WTC11 (cell line): ENCODE data around the gene PDIK1L. TPM values are rescaled to one million over a fixed set of nuclear protein-coding genes. Genes with fewer than 3 reads are reported as not detected.
"Not testable (repeated sequence)": the region's sequence is repeated elsewhere in the genome, so short reads cannot be mapped to it uniquely, and the experiment has no call there.

Source experiments
- ATAC-seq: fragments of 200-7000 bp; cut with Tn5 transposase; 2 replicates; pipeline ENCODE4 v1.10.0; 2021; ENCODE audit warnings: mild to moderate bottlenecking, moderate library complexity
- CTCF ChIA-PET: fragments of 300-600 bp; sonication (Branson Sonifier 250); formaldehyde crosslinking; loops from one replicate; lab custom pipeline; 2021; ENCODE audit warnings: antibody characterized with exemption; lab: Charles Lee
- POLR2A ChIA-PET: fragments of 350-600 bp; sonication (Branson Sonifier 250); formaldehyde crosslinking; loops from one replicate; lab custom pipeline; 2021; ENCODE audit warnings: antibody characterized with exemption; lab: Charles Lee
- DNase-seq: peaks from one replicate; pipeline ENCODE4 v3.0.0; 2021; ENCODE audit warnings: low spot score
- H3K27ac Mint-ChIP-seq: 2 replicates; pipeline ENCODE4 v1.8.0; 2021; ENCODE audit warnings: mixed read lengths
- H3K27me3 Mint-ChIP-seq: 2 replicates; pipeline ENCODE4 v1.8.0; 2021; ENCODE audit warnings: low read depth, mild to moderate bottlenecking, moderate library complexity, mixed read lengths
- H3K36me3 Mint-ChIP-seq: 2 replicates; pipeline ENCODE4 v1.8.0; 2021; ENCODE audit warnings: mixed read lengths
- H3K4me1 Mint-ChIP-seq: 2 replicates; pipeline ENCODE4 v1.8.0; 2022; ENCODE audit warnings: mixed read lengths
- H3K4me3 Mint-ChIP-seq: 2 replicates; pipeline ENCODE4 v1.8.0; 2021; ENCODE audit warnings: mild to moderate bottlenecking, moderate library complexity, mixed read lengths
- H3K9me3 Mint-ChIP-seq: 2 replicates; pipeline ENCODE4 v1.8.0; 2021; ENCODE audit warnings: mixed read lengths
- ATF1 ChIP-seq: sonication (generic); formaldehyde crosslinking; IDR thresholded peaks from 2 replicates; pipeline ENCODE4 v1.8.1; 2023; ENCODE audit warnings: mild to moderate bottlenecking, moderate library complexity, missing genetic modification reagents
- ATF6 ChIP-seq: sonication (generic); formaldehyde crosslinking; IDR thresholded peaks from 2 replicates; pipeline ENCODE4 v1.8.1; 2023; ENCODE audit warnings: mild to moderate bottlenecking, missing genetic modification reagents
- E2F4 ChIP-seq: sonication (generic); formaldehyde crosslinking; IDR thresholded peaks from 2 replicates; pipeline ENCODE4 v1.8.1; 2022; ENCODE audit warnings: low read depth, mild to moderate bottlenecking, moderate library complexity, missing genetic modification reagents, borderline replicate concordance
- GABPB1 ChIP-seq: sonication (generic); formaldehyde crosslinking; IDR thresholded peaks from 2 replicates; pipeline ENCODE4 v1.8.1; 2023; ENCODE audit warnings: mild to moderate bottlenecking, missing genetic modification reagents
- GRHL2 ChIP-seq: fragments of 250-450 bp; sonication (Bioruptor Pico); IDR thresholded peaks from 2 replicates; pipeline ENCODE4 v1.8.0; 2022; ENCODE audit warnings: mild to moderate bottlenecking, moderate library complexity; ENCODE audit not compliant: insufficient replicate concordance, severe bottlenecking
- IRF1 ChIP-seq: sonication (generic); formaldehyde crosslinking; IDR thresholded peaks from 2 replicates; pipeline ENCODE4 v1.8.0; 2023; ENCODE audit warnings: missing genetic modification reagents
- JUN ChIP-seq: sonication (generic); formaldehyde crosslinking; IDR thresholded peaks from 2 replicates; pipeline ENCODE4 v1.8.0; 2023; ENCODE audit warnings: mild to moderate bottlenecking, missing genetic modification reagents
- PREB ChIP-seq: sonication (generic); formaldehyde crosslinking; IDR thresholded peaks from 2 replicates; pipeline ENCODE4 v1.8.1; 2022; ENCODE audit warnings: mild to moderate bottlenecking, missing genetic modification reagents, moderate library complexity, borderline replicate concordance
- STAT6 ChIP-seq: sonication (generic); formaldehyde crosslinking; conservative IDR thresholded peaks from 2 replicates; pipeline ENCODE4 v1.8.1; 2023; ENCODE audit warnings: mild to moderate bottlenecking, low read depth, missing genetic modification reagents, moderate library complexity
- TCF7 ChIP-seq: sonication (generic); formaldehyde crosslinking; IDR thresholded peaks from 2 replicates; pipeline ENCODE4 v1.8.0; 2022; ENCODE audit warnings: mild to moderate bottlenecking, low read depth, missing genetic modification reagents, moderate library complexity
- ZNF121 ChIP-seq: sonication (generic); formaldehyde crosslinking; IDR thresholded peaks from 2 replicates; pipeline ENCODE4 v1.8.0; 2023; ENCODE audit warnings: missing genetic modification reagents
- ZSCAN18 ChIP-seq: fragments of 250-450 bp; sonication (Bioruptor Pico); IDR thresholded peaks from 2 replicates; pipeline ENCODE4 v2.1.2; 2022; ENCODE audit warnings: mild to moderate bottlenecking, moderate library complexity
- total RNA-seq: library from RNA; stranded (reverse); gene quantifications from 3 replicates; pipeline ENCODE4 v1.2.3, GENCODE V29; 2021
- TF ChIP-seq, protein P1 (sequence below): fragments of 250-450 bp; sonication (Bioruptor Pico); conservative IDR thresholded peaks from 2 replicates; pipeline ENCODE4 v1.9.0; 2021; ENCODE audit warnings: mild to moderate bottlenecking
- TF ChIP-seq, protein P2 (sequence below): sonication (generic); formaldehyde crosslinking; IDR thresholded peaks from 2 replicates; pipeline ENCODE4 v1.8.0; 2022; ENCODE audit warnings: mild to moderate bottlenecking, missing genetic modification reagents

Gene PDIK1L
- total RNA-seq, 1 experiment from 2014 or later: 5.5 TPM

DNA sequence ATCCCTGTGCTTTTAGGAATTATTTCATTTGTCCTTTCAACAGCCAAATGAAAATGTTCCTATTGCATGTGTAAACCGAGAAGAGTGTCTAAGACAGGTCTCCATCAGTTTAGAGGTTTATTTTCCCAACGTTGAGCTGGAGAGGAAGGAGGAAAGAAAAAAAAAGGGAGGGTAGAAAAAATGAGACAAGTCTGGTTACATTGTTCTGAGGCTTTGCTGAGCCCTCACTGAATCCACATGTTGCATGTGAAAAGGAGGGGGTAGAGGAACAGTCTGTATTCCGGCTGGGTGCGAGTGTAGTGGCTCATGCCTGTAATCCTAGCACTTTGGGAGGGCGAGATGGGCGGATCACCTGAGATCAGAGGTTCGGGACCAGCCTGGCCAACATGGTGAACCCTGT, 19.2 kb upstream of the PDIK1L start:
- ChIA-PET POLR2A (interaction anchor here (0.6 kb wide), 1 partner anchor 25 kb away, joined by 3 read pairs; no protein-coding TSS in a partner anchor), CTCF (no interaction called here)
- Mint-ChIP-seq H3K9me3 (peaks cover 7% of the 10 kb centered on the region), H3K27me3 (peaks cover 5% of the 10 kb centered on the region), H3K27ac (no peak overlapping the region), H3K36me3 (no peaks in the 10 kb centered on the region), H3K4me1 (peaks cover 36% of the 10 kb centered on the region), H3K4me3 (no peak overlapping the region)
- no peak for TF ChIP-seq GRHL2 (CRISPR knock-in tag)
- TF ChIP-seq, protein P1, sequence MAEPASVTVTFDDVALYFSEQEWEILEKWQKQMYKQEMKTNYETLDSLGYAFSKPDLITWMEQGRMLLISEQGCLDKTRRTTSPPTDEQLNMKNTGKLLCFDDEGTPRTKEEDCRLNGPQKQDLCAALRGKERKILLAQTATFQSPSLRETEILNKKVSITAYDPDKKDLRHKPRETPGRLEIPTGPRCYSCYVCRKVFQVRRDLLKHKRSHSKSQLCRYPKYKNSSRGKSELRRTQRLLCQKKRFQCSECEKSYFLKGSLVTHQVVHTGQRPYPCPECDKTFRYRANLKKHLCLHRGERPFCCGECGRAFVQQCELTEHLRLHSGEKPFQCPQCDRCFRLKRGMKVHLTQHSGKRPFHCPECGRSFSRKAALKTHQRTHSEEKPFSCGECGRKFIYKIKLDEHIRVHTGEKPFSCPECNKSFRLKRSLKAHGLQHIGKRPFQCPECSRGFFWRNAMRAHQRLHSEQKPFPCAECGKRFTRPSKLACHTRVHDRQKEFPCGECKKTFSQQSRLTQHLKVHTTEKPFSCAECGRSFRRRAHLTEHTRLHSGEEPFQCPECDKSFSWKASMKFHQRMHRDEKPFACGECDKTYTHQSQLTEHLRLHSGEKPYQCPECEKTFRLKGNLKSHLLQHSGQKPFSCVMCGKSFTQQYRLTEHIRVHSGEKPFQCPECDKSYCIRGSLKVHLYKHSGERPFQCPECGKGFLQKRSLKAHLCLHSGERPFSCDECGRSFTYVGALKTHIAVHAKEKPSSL (CRISPR knock-in tag): no peak
- TF ChIP-seq JUN (CRISPR knock-in tag): no peak
- TF ChIP-seq ATF6: no peak
- TF ChIP-seq IRF1 (CRISPR knock-in tag): no peak
- TF ChIP-seq E2F4: no peak
- TF ChIP-seq, protein P2, sequence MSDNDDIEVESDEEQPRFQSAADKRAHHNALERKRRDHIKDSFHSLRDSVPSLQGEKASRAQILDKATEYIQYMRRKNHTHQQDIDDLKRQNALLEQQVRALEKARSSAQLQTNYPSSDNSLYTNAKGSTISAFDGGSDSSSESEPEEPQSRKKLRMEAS (CRISPR knock-in tag): no peak
- TF ChIP-seq PREB (CRISPR knock-in tag): no peak
- DNase-seq: no peak
- ATAC-seq: no peak

GRCh38 chr1:26093569-26093968, 18.1 kb upstream of the PDIK1L start:
- H3K9me3 Mint-ChIP-seq: not testable (repeated sequence)

DNA sequence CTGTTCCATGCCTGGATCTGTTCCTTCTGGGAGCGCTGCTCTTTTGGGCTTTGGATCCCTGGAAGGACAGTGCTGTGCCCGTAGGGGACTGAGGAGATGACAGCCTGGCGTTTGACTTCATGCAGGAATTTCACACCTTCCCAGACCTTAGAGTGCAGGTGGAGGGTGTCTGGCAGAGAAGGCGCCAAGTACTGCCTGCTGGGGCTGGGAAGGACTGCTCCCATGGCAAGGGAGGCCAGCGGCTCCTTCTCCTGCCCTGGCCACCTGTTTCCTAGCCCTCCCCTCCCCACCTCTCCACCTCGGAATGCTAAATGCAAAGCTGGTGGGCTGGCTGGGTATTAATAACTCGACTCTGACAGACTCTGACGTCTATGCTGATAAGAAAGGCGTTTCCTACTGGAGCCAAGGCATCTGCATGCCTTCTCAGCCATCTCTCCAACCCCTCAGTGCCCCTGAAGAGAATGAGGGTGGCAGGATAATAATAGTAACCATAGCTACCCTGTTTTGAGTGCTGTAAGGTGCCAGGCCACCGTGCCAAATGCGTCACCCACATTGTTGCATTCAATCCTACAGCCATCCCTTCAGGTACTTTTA, 17.5 kb upstream of the PDIK1L start:
- Mint-ChIP-seq H3K27me3 (peaks cover 5% of the 10 kb centered on the region), H3K36me3 (no peaks in the 10 kb centered on the region), H3K27ac (no peak overlapping the region), H3K4me3 (0 out of 2 replicates have a peak overlapping the region, but pooled peaks have one; percentile 25), H3K9me3 (peaks cover 7% of the 10 kb centered on the region), H3K4me1 (peaks cover 36% of the 10 kb centered on the region)
- ATAC-seq (peak; percentile 19), DNase-seq (no peak)
- ChIA-PET CTCF (interaction anchor here (0.6 to 2.8 kb wide), 10 partner anchors 11 to 182 kb away, joined by 3 to 13 read pairs (median 4); partner anchors contain the start of genes CEP85, CNKSR1 and ZNF593), POLR2A (interaction anchor here (1.1 to 1.3 kb wide), 2 partner anchors 70 to 185 kb away, joined by 3 read pairs; no protein-coding TSS in a partner anchor)
- TF ChIP-seq STAT6 (no peak), ZSCAN18 (CRISPR knock-in tag) (no peak), ATF1 (CRISPR knock-in tag) (no peak), TCF7 (no peak), GABPB1 (no peak), ZNF121 (CRISPR knock-in tag) (no peak), JUN (CRISPR knock-in tag) (no peak)
- TF ChIP-seq, protein P1 (CRISPR knock-in tag): no peak

More at GRCh38 chr1:26093569-26093968, 18.1 kb upstream of the PDIK1L start:
- H3K4me1 Mint-ChIP-seq: peaks cover 36% of the 10 kb centered on the region
- DNase-seq, ATAC-seq, H3K36me3 Mint-ChIP-seq, H3K4me3 Mint-ChIP-seq, H3K27ac Mint-ChIP-seq, POLR2A ChIA-PET, H3K27me3 Mint-ChIP-seq: not testable (repeated sequence)
- CTCF ChIA-PET: interaction anchor here (1.2 to 2.8 kb wide), 2 partner anchors 51 to 58 kb away, joined by 5 to 13 read pairs; no protein-coding TSS in a partner anchor
